ENCODE measurements around the gene RBM12.

GRCh38 chr20:35637276-35637675 lies 27.4 kb downstream of the RBM12 start:
- TF ChIP-seq EZH2 (IDR thresholded peaks at IDR 0.05; ENCODE audit: low read depth, low read length, severe bottlenecking), result no peak
- TF ChIP-seq TCF12 (IDR thresholded peaks at IDR 0.05; ENCODE audit: low read depth, low read length), result no peak
- TF ChIP-seq NANOG (IDR thresholded peaks at IDR 0.05; ENCODE audit: insufficient read depth, low read depth, low read length, poor library complexity, severe bottlenecking), result no peak
- TF ChIP-seq SRF (IDR thresholded peaks at IDR 0.05; ENCODE audit: low read depth, low read length), result no peak
- no peak for TF ChIP-seq POLR2AphosphoS5 (IDR thresholded peaks at IDR 0.05; ENCODE audit: low read depth, low read length)
- no peak for TF ChIP-seq JUND (IDR thresholded peaks at IDR 0.05; ENCODE audit: low read length)
- TF ChIP-seq CTCF (IDR thresholded peaks at IDR 0.05; ENCODE audit: control extremely low read depth in 1 of 3, insufficient read depth in 1 of 3, low read depth in 1 of 3, low read length in 3 of 3), result no peak
- TF ChIP-seq POLR2A (IDR thresholded peaks at IDR 0.05; ENCODE audit: control extremely low read depth in 1 of 2, low read depth in 2 of 2, low read length in 2 of 2), result no peak
- no peak for TF ChIP-seq EGR1 (IDR thresholded peaks at IDR 0.05; ENCODE audit: borderline replicate concordance, low read depth, low read length)
- no peak for TF ChIP-seq ZNF274 (IDR thresholded peaks at IDR 0.05; ENCODE audit: borderline replicate concordance, extremely low read depth, low read length)
- TF ChIP-seq TAF1 (IDR thresholded peaks at IDR 0.05; ENCODE audit: low read depth, low read length), result no peak
